IMR-90 (cell line): ENCODE data around the gene MINDY3.

Experiments used
- BHLHE40 ChIP-seq: fragments of 150-350 bp; IDR thresholded peaks from 2 replicates; pipeline ENCODE4 v1.6.1; 2016; ENCODE audit warnings: mild to moderate bottlenecking, low read depth, low read length
- CEBPB ChIP-seq: IDR thresholded peaks from 2 replicates; pipeline ENCODE4 v1.6.1; 2012; ENCODE audit warnings: low read depth, low read length, improper control_type of control experiment
- CHD1 ChIP-seq: IDR thresholded peaks from 2 replicates; pipeline ENCODE4 v1.6.1; 2012; ENCODE audit warnings: low read depth, low read length, improper control_type of control experiment
- CTCF ChIP-seq: conservative IDR thresholded peaks from 2 replicates; pipeline ENCODE4 v1.5.1; 2012; ENCODE audit warnings: mild to moderate bottlenecking, low read depth, low read length, improper control_type of control experiment
- FOS ChIP-seq: fragments of 150-350 bp; IDR thresholded peaks from 2 replicates; pipeline ENCODE4 v1.6.1; 2016; ENCODE audit warnings: low read depth, low read length
- MAZ ChIP-seq: IDR thresholded peaks from 2 replicates; pipeline ENCODE4 v1.6.1; 2012; ENCODE audit warnings: low read depth, mild to moderate bottlenecking, low read length, improper control_type of control experiment, moderate library complexity, borderline replicate concordance
- MXI1 ChIP-seq: IDR thresholded peaks from 2 replicates; pipeline ENCODE4 v1.6.1; 2012; ENCODE audit warnings: low read depth, mild to moderate bottlenecking, low read length, moderate library complexity, borderline replicate concordance
- NFE2L2 ChIP-seq: fragments of 150-350 bp; IDR thresholded peaks from 2 replicates; pipeline ENCODE4 v1.6.1; 2016; ENCODE audit warnings: low read depth, mild to moderate bottlenecking, low read length
- POLR2A ChIP-seq: IDR thresholded peaks from 2 replicates; pipeline ENCODE4 v1.6.1; 2012; ENCODE audit warnings: mild to moderate bottlenecking, low read depth, low read length
- RAD21 ChIP-seq: IDR thresholded peaks from 2 replicates; pipeline ENCODE4 v1.6.1; 2012; ENCODE audit warnings: low read length, improper control_type of control experiment
- RCOR1 ChIP-seq: IDR thresholded peaks from 2 replicates; pipeline ENCODE4 v1.6.1; 2012; ENCODE audit warnings: mild to moderate bottlenecking, low read length, improper control_type of control experiment; ENCODE audit not compliant: insufficient replicate concordance
- RFX5 ChIP-seq: IDR thresholded peaks from 2 replicates; pipeline ENCODE4 v1.8.0; 2012; ENCODE audit warnings: low read depth, mild to moderate bottlenecking, low read length, moderate library complexity
- SMC3 ChIP-seq: fragments of 150-350 bp; IDR thresholded peaks from 2 replicates; pipeline ENCODE4 v1.6.1; 2016; ENCODE audit warnings: low read depth, mild to moderate bottlenecking, antibody characterized with exemption, low read length, moderate library complexity
- USF2 ChIP-seq: fragments of 150-350 bp; IDR thresholded peaks from 2 replicates; pipeline ENCODE4 v1.6.1; 2017; ENCODE audit warnings: mild to moderate bottlenecking, antibody characterized with exemption, low read length, low read depth

GRCh38 chr10:15841696-15842095 is 18.6 kb downstream of the MINDY3 start:
- no peak for TF ChIP-seq CEBPB
- no peak for TF ChIP-seq MXI1
- TF ChIP-seq BHLHE40, result no peak
- no peak for TF ChIP-seq CTCF
- TF ChIP-seq POLR2A, result no peak
- no peak for TF ChIP-seq USF2
- TF ChIP-seq FOS, result no peak
- TF ChIP-seq SMC3, result no peak
- TF ChIP-seq NFE2L2, result no peak
- no peak for TF ChIP-seq RFX5
- no peak for TF ChIP-seq CHD1
- no peak for TF ChIP-seq MAZ
- TF ChIP-seq RCOR1, result no peak
- no peak for TF ChIP-seq RAD21
